WTC11 (cell line): Measurements from ENCODE around the gene CDCA4. TPM values are rescaled to one million over a fixed set of nuclear protein-coding genes. Genes with fewer than 3 reads are reported as not detected.
A peak's percentile ranks its signal among the peaks of the same experiment; 100 is the strongest.

ENCODE experiments used
- ATAC-seq: fragments of 200-7000 bp; cut with Tn5 transposase; 2 replicates; pipeline ENCODE4 v1.10.0; 2021; ENCODE audit warnings: mild to moderate bottlenecking, moderate library complexity
- CTCF ChIA-PET: fragments of 300-600 bp; sonication (Branson Sonifier 250); formaldehyde crosslinking; loops from one replicate; lab custom pipeline; 2021; ENCODE audit warnings: antibody characterized with exemption; lab: Charles Lee
- POLR2A ChIA-PET: fragments of 350-600 bp; sonication (Branson Sonifier 250); formaldehyde crosslinking; loops from one replicate; lab custom pipeline; 2021; ENCODE audit warnings: antibody characterized with exemption; lab: Charles Lee
- DNase-seq: peaks from one replicate; pipeline ENCODE4 v3.0.0; 2021; ENCODE audit warnings: low spot score
- H3K27ac Mint-ChIP-seq: 2 replicates; pipeline ENCODE4 v1.8.0; 2021; ENCODE audit warnings: mixed read lengths
- H3K27me3 Mint-ChIP-seq: 2 replicates; pipeline ENCODE4 v1.8.0; 2021; ENCODE audit warnings: low read depth, mild to moderate bottlenecking, moderate library complexity, mixed read lengths
- H3K36me3 Mint-ChIP-seq: 2 replicates; pipeline ENCODE4 v1.8.0; 2021; ENCODE audit warnings: mixed read lengths
- H3K4me1 Mint-ChIP-seq: 2 replicates; pipeline ENCODE4 v1.8.0; 2022; ENCODE audit warnings: mixed read lengths
- H3K4me3 Mint-ChIP-seq: 2 replicates; pipeline ENCODE4 v1.8.0; 2021; ENCODE audit warnings: mild to moderate bottlenecking, moderate library complexity, mixed read lengths
- H3K9me3 Mint-ChIP-seq: 2 replicates; pipeline ENCODE4 v1.8.0; 2021; ENCODE audit warnings: mixed read lengths
- AFF4 ChIP-seq: sonication (generic); formaldehyde crosslinking; IDR thresholded peaks from 2 replicates; pipeline ENCODE4 v1.8.1; 2023; ENCODE audit warnings: mild to moderate bottlenecking, missing genetic modification reagents, borderline replicate concordance
- AR ChIP-seq: fragments of 250-450 bp; sonication (Bioruptor Pico); IDR thresholded peaks from 2 replicates; pipeline ENCODE4 v1.9.0; 2021; ENCODE audit warnings: mild to moderate bottlenecking
- ATF6 ChIP-seq: sonication (generic); formaldehyde crosslinking; IDR thresholded peaks from 2 replicates; pipeline ENCODE4 v1.8.1; 2023; ENCODE audit warnings: mild to moderate bottlenecking, missing genetic modification reagents
- CBFB ChIP-seq: sonication (generic); formaldehyde crosslinking; IDR thresholded peaks from 2 replicates; pipeline ENCODE4 v1.8.1; 2022; ENCODE audit warnings: mild to moderate bottlenecking, low read depth, missing genetic modification reagents
- E2F1 ChIP-seq: sonication (generic); formaldehyde crosslinking; IDR thresholded peaks from 2 replicates; pipeline ENCODE4 v1.8.0; 2022; ENCODE audit warnings: mild to moderate bottlenecking, missing genetic modification reagents
- FOXP4 ChIP-seq: sonication (generic); formaldehyde crosslinking; IDR thresholded peaks from 2 replicates; pipeline ENCODE4 v1.8.0; 2022; ENCODE audit warnings: mild to moderate bottlenecking, missing genetic modification reagents
- JAZF1 ChIP-seq: fragments of 250-450 bp; sonication (Bioruptor Pico); IDR thresholded peaks from 2 replicates; pipeline ENCODE4 v1.9.0; 2021; ENCODE audit warnings: moderate library complexity, mild to moderate bottlenecking, inconsistent platforms
- MAX ChIP-seq: sonication (generic); formaldehyde crosslinking; IDR thresholded peaks from 2 replicates; pipeline ENCODE4 v1.8.0; 2022; ENCODE audit warnings: mild to moderate bottlenecking, missing genetic modification reagents
- PRDM15 ChIP-seq: sonication (generic); formaldehyde crosslinking; IDR thresholded peaks from 2 replicates; pipeline ENCODE4 v1.8.0; 2022; ENCODE audit warnings: missing genetic modification reagents
- SMAD3 ChIP-seq: sonication (generic); formaldehyde crosslinking; IDR thresholded peaks from 2 replicates; pipeline ENCODE4 v1.8.0; 2022; ENCODE audit warnings: missing genetic modification reagents, mild to moderate bottlenecking, borderline replicate concordance
- TCF7 ChIP-seq: sonication (generic); formaldehyde crosslinking; IDR thresholded peaks from 2 replicates; pipeline ENCODE4 v1.8.0; 2022; ENCODE audit warnings: mild to moderate bottlenecking, low read depth, missing genetic modification reagents, moderate library complexity
- TP53 ChIP-seq: sonication (generic); formaldehyde crosslinking; IDR thresholded peaks from 2 replicates; pipeline ENCODE4 v1.8.1; 2023; ENCODE audit warnings: mild to moderate bottlenecking, missing genetic modification reagents
- USF1 ChIP-seq: sonication (generic); formaldehyde crosslinking; IDR thresholded peaks from 2 replicates; pipeline ENCODE4 v1.8.0; 2022; ENCODE audit warnings: mild to moderate bottlenecking, missing genetic modification reagents
- ZSCAN18 ChIP-seq: fragments of 250-450 bp; sonication (Bioruptor Pico); IDR thresholded peaks from 2 replicates; pipeline ENCODE4 v2.1.2; 2022; ENCODE audit warnings: mild to moderate bottlenecking, moderate library complexity
- total RNA-seq: library from RNA; stranded (reverse); gene quantifications from 3 replicates; pipeline ENCODE4 v1.2.3, GENCODE V29; 2021

The CDCA4 gene
- total RNA-seq, 1 experiment from 2014 or later: 63.3 TPM

GRCh38 chr14:104993306-104993705 lies 27.6 kb downstream of the CDCA4 start (continued):
- TF ChIP-seq PRDM15 (CRISPR knock-in tag) (no peak), USF1 (CRISPR knock-in tag) (no peak), AFF4 (CRISPR knock-in tag) (no peak), FOXP4 (CRISPR knock-in tag) (no peak), CBFB (CRISPR knock-in tag) (no peak), SMAD3 (CRISPR knock-in tag) (no peak), AR (CRISPR knock-in tag) (no peak), ZSCAN18 (CRISPR knock-in tag) (no peak), TP53 (CRISPR knock-in tag) (no peak)
- TF ChIP-seq, all 79 proteins: peak for 0

- no peaks in the 10 kb centered on the region for H3K4me1 Mint-ChIP-seq
- no peak overlapping the region for H3K4me3 Mint-ChIP-seq
- ChIA-PET POLR2A (no interaction called here), CTCF (no interaction called here)
- no peaks in the 10 kb centered on the region for H3K9me3 Mint-ChIP-seq
- 0 out of 2 replicates have a peak overlapping the region, but pooled peaks have one; percentile 72 for H3K27ac Mint-ChIP-seq
- no peak for TF ChIP-seq TCF7 (CRISPR knock-in tag)
- TF ChIP-seq ATF6 (CRISPR knock-in tag): no peak
- no peak for TF ChIP-seq JAZF1 (CRISPR knock-in tag)
- no peak for TF ChIP-seq MAX
- no peak for TF ChIP-seq E2F1
- DNase-seq: no peak
- no peaks in the 10 kb centered on the region for H3K27me3 Mint-ChIP-seq
- no peak for ATAC-seq
- no peaks in the 10 kb centered on the region for H3K36me3 Mint-ChIP-seq
These were observed 28.4 kb downstream of the CDCA4 start for GRCh38 chr14:104992501-104992900.
